ENCODE data around the gene PPFIA4. TPM values are rescaled to one million over a fixed set of nuclear protein-coding genes. Genes with fewer than 3 reads are reported as not detected.

Gene PPFIA4
- total and polyA plus RNA-seq, 4 donors = 0.30 to 5.1 (median 0.95) TPM

DNA sequence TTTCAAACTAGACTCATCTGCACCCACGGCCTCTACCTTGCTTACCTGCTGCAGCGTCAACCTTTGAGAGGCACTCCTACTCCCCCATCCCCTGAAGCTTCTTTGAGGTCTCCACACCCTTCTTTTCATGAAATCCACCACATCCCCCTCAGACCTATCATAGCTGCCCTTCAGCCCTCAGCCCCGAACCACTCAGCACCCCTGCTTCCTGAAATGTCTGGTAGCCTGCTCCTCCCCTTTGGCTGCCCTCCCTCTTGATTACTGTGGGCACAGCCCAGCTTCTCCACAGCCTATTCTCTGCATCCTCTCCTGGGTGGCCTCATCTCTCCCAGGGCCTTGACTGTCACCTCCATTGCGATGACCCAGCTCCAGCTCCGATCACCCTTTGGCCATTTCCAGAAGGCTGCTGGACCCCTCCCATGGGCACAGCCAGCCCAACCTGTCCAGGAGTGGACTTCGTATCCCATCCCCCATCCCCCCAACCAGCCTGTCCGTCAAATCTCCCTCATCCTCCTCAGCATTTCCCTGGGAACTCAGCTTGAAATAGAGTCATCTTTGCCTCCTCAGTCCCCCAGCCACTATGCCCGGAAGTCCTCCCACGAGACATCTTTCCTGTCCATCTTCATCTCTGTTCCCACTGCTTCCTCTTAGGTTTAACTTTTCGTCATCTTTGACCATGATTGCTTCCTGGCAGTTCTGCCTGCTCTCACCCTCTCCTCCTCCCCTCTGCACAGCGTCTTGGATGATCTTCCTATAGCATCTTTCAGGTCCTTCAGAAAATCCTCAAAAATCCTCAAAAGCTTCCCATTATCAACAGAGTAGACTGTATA is 95.1 kb downstream of the PPFIA4 start:
- peaks cover 0 to 13% (median 0%) of the 10 kb centered on the region in 3 donors for H3K27me3 ChIP-seq (ENCODE audit: control insufficient read depth in 3 of 3, insufficient read depth in 3 of 3, low read length in 2 of 3)
- no peak overlapping the region for H3K4me3 ChIP-seq

DNA sequence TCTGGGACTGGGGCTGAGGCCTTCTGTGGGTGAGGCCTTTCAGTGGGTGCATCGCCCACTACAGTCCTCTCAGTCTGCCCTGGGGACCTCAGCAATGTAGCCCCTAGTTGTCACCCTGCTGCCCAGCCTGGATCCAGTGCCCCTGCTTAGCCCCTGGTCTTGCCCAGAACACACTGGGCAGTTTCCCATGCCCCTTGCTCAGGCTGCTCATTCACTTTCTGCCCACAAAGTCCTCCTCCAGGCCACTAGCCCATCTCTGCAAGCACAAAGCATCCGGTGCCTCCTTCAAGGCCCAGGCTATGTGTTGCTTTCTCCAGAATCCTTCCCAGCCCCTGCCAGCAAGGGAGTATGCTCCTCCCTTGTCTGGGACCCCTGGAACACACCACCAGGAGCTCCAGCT is 95.9 kb downstream of the PPFIA4 start:
- peaks cover 0 to 10% (median 3%) of the 10 kb centered on the region in 3 donors for H3K27me3 ChIP-seq (ENCODE audit: control insufficient read depth in 3 of 3, insufficient read depth in 3 of 3, low read length in 2 of 3)
- TF ChIP-seq, protein P1, sequence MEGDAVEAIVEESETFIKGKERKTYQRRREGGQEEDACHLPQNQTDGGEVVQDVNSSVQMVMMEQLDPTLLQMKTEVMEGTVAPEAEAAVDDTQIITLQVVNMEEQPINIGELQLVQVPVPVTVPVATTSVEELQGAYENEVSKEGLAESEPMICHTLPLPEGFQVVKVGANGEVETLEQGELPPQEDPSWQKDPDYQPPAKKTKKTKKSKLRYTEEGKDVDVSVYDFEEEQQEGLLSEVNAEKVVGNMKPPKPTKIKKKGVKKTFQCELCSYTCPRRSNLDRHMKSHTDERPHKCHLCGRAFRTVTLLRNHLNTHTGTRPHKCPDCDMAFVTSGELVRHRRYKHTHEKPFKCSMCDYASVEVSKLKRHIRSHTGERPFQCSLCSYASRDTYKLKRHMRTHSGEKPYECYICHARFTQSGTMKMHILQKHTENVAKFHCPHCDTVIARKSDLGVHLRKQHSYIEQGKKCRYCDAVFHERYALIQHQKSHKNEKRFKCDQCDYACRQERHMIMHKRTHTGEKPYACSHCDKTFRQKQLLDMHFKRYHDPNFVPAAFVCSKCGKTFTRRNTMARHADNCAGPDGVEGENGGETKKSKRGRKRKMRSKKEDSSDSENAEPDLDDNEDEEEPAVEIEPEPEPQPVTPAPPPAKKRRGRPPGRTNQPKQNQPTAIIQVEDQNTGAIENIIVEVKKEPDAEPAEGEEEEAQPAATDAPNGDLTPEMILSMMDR (IDR thresholded peaks at IDR 0.05; ENCODE audit: control extremely low read depth, extremely low read depth) = no peak
- WGBS, 2 donors = 96 to 97% methylated on average over 2 of the region's 2 CpGs
- DNase-seq (no peak), ATAC-seq (ENCODE audit: insufficient read depth, low FRiP score) (no peak)
- peaks cover 0 to 16% (median 0%) of the 10 kb centered on the region in 5 donors for H3K4me1 ChIP-seq (ENCODE audit: control insufficient read depth in 5 of 5, insufficient read depth in 5 of 5, low read length in 5 of 5)
- no peaks in the 10 kb centered on the region for H3K9me3 ChIP-seq (ENCODE audit: control insufficient read depth in 4 of 4, insufficient read depth in 3 of 4, low read length in 3 of 4)
- no peak overlapping the region for H3K9ac ChIP-seq (ENCODE audit: insufficient read depth in 1 of 2, low read length in 2 of 2)
- H3K27ac ChIP-seq (ENCODE audit: low read depth in 1 of 2, low read length in 1 of 2) = no peak overlapping the region
- no peaks in the 10 kb centered on the region for H3K36me3 ChIP-seq (ENCODE audit: control insufficient read depth in 4 of 4, insufficient read depth in 4 of 4, low read length in 4 of 4)
- H3K4me3 ChIP-seq = no peak overlapping the region

More for the DNA sequence above, 95.1 kb downstream of the PPFIA4 start:
- WGBS, 2 donors = 46 to 53% methylated on average over 11 of the region's 11 CpGs
- ATAC-seq (ENCODE audit: insufficient read depth, low FRiP score) (no peak), DNase-seq (no peak)
- Histone ChIP-seq H3K4me1 (ENCODE audit: control insufficient read depth in 5 of 5, insufficient read depth in 5 of 5, low read length in 5 of 5) (peaks cover 0 to 8% (median 0%) of the 10 kb centered on the region in 5 donors), H3K36me3 (ENCODE audit: control insufficient read depth in 4 of 4, insufficient read depth in 4 of 4, low read length in 4 of 4) (no peaks in the 10 kb centered on the region), H3K27ac (ENCODE audit: low read depth in 1 of 2, low read length in 1 of 2) (no peak overlapping the region), H3K9ac (ENCODE audit: insufficient read depth in 1 of 2, low read length in 2 of 2) (no peak overlapping the region), H3K9me3 (ENCODE audit: control insufficient read depth in 4 of 4, insufficient read depth in 3 of 4, low read length in 3 of 4) (no peaks in the 10 kb centered on the region)
- TF ChIP-seq, protein P1 (IDR thresholded peaks at IDR 0.05; ENCODE audit: control extremely low read depth, extremely low read depth) = no peak

DNA sequence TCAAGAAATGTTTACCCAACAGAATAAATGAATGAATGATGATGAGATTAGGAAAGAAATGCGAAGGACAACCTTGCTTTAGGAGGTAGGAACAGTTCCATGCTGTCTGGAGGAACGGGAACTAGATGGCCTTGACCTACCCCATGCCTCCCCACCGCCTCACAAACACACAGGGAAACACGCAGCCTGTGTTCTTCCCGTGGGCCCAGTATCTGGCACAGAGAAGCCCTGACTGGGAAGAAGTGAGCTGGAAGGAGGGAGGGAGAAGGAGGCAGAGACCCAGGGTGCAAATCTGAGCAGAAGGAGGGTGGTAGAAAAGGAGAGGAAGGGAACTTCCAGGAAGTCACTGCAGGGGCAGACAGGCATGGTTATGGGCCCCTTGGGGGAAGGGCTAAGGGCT is 97.7 kb downstream of the PPFIA4 start:
- no peak overlapping the region for H3K9ac ChIP-seq (ENCODE audit: insufficient read depth in 1 of 2, low read length in 2 of 2)
- peaks cover 0 to 10% (median 5%) of the 10 kb centered on the region in 3 donors for H3K27me3 ChIP-seq (ENCODE audit: control insufficient read depth in 3 of 3, insufficient read depth in 3 of 3, low read length in 2 of 3)
- no peaks in the 10 kb centered on the region for H3K36me3 ChIP-seq (ENCODE audit: control insufficient read depth in 4 of 4, insufficient read depth in 4 of 4, low read length in 4 of 4)
- DNase-seq (no peak), ATAC-seq (ENCODE audit: insufficient read depth, low FRiP score) (no peak)
- TF ChIP-seq, protein P1 (IDR thresholded peaks at IDR 0.05; ENCODE audit: control extremely low read depth, extremely low read depth) = no peak
- H3K4me3 ChIP-seq = no peak overlapping the region
- no peaks in the 10 kb centered on the region for H3K9me3 ChIP-seq (ENCODE audit: control insufficient read depth in 4 of 4, insufficient read depth in 3 of 4, low read length in 3 of 4)
- 73 to 75% methylated on average over 5 of the region's 5 CpGs for WGBS, 2 donors
- H3K4me1 ChIP-seq (ENCODE audit: control insufficient read depth in 5 of 5, insufficient read depth in 5 of 5, low read length in 5 of 5) = peaks cover 0 to 26% (median 0%) of the 10 kb centered on the region in 5 donors
- H3K27ac ChIP-seq (ENCODE audit: low read depth in 1 of 2, low read length in 1 of 2) = no peak overlapping the region
